HG02884 (cell line): Measurements from ENCODE around the gene OSCAR.

Source experiments
- ATAC-seq: cut with Tn5 transposase; IDR thresholded peaks from one replicate; pipeline ENCODE4 v1.9.1; 2021; ENCODE audit warnings: mild to moderate bottlenecking, moderate library complexity; ENCODE audit not compliant: unreplicated experiment

Gene OSCAR

GRCh38 chr19:54095136-54095858, 5.3 kb downstream of the OSCAR start:
- ATAC-seq, result no peak

GRCh38 chr19:54094426-54095000, 6.1 kb downstream of the OSCAR start:
- ATAC-seq, result no peak

- no peak for ATAC-seq
Measured at GRCh38 chr19:54084410-54084809, 16.2 kb downstream of the OSCAR start.

- ATAC-seq, result no peak
Measured at GRCh38 chr19:54081032-54081431, 19.6 kb downstream of the OSCAR start, which contains the start of gene TARM1. TSS of gene TARM1 (minus strand) at chr19:54081365. CDS start at chr19:54081340, 25 bp downstream.

- no peak for ATAC-seq
Measured at GRCh38 chr19:54077334-54077733, 23.3 kb downstream of the OSCAR start.

- ATAC-seq, result no peak
Measured at GRCh38 chr19:54074851-54075250, 25.8 kb downstream of the OSCAR start.

GRCh38 chr19:54073829-54074228, 26.8 kb downstream of the OSCAR start:
- no peak for ATAC-seq

GRCh38 chr19:54069470-54069869, 31.1 kb downstream of the OSCAR start:
- no peak for ATAC-seq

GRCh38 chr19:54063350-54064116, 37.1 kb downstream of the OSCAR start, which contains the start of gene VSTM1:
TSS of gene VSTM1 (minus strand) at chr19:54063897. CDS start at chr19:54063777, 120 bp downstream.
- ATAC-seq, result no peak

- no peak for ATAC-seq
Measured at GRCh38 chr19:54062643-54063042, 38.0 kb downstream of the OSCAR start.

- no peak for ATAC-seq
Measured at GRCh38 chr19:54047616-54048015, 53.0 kb downstream of the OSCAR start.

- ATAC-seq, result no peak
Measured at GRCh38 chr19:54045771-54046170, 54.8 kb downstream of the OSCAR start.
